Stimulated activated CD4-positive, alpha-beta T cell treated with anti-CD3 and anti-CD28 coated beads, Interleukin-12 subunit alpha, Interleukin-12 subunit beta, amount 100 ng/mL, for 4 hours (primary cell): ENCODE data around the gene NXPH4.
A peak's percentile ranks its signal among the peaks of the same experiment; 100 is the strongest.

Experiments used
- DNase-seq: peaks from one replicate; pipeline ENCODE4 v3.0.0-alpha.2; 2020

Gene NXPH4

DNA sequence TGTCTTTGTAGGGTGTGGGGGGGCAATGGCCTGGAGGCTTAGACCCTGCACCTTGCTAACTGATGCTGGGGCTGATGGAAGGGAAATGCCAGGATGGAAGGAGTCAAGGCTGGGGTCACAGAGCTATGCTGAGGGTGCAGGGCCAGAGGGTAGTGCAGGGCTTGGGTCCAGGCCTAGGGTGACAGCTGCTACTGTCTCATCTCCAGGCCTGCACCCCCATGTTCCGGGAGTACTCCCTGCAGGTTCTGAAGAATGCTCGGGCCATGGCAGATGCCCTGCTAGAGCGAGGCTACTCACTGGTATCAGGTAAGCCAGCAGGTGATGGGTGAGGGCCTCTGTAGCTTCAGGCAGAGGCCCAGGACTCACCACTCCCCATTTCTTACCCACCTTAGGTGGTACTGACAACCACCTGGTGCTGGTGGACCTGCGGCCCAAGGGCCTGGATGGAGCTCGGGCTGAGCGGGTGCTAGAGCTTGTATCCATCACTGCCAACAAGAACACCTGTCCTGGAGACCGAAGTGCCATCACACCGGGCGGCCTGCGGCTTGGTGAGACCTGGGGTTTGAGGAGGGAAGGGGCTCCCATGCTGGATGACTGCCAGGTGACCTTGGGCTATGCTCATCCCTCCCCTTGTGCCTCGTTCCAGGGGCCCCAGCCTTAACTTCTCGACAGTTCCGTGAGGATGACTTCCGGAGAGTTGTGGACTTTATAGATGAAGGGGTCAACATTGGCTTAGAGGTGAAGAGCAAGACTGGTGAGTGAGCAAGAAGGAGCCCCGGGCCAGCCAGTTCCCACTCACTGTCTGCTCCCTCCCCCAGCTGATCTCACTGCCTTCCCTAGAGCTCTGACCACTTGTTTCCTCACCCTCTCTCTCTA, 17.0 kb downstream of the NXPH4 start:
- DNase-seq: no peak

DNA sequence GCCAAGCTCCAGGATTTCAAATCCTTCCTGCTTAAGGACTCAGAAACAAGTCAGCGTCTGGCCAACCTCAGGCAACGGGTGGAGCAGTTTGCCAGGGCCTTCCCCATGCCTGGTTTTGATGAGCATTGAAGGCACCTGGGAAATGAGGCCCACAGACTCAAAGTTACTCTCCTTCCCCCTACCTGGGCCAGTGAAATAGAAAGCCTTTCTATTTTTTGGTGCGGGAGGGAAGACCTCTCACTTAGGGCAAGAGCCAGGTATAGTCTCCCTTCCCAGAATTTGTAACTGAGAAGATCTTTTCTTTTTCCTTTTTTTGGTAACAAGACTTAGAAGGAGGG, 17.6 kb downstream of the NXPH4 start:
- no peak for DNase-seq

DNA sequence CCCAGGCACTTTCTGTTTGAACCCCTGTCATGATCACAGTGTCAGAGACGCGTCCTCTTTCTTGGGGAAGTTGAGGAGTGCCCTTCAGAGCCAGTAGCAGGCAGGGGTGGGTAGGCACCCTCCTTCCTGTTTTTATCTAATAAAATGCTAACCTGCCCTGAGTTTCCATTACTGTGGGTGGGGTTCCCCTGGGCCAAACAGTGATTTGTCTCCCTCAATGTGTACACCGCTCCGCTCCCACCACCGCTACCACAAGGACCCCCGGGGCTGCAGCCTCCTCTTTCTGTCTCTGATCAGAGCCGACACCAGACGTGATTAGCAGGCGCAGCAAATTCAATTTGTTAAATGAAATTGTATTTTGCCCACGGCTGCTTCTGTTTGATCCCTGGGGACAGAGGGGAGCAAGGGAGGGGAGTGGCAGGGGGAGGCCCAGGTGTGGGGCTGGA, 18.0 kb downstream of the NXPH4 start:
- DNase-seq: no peak

DNA sequence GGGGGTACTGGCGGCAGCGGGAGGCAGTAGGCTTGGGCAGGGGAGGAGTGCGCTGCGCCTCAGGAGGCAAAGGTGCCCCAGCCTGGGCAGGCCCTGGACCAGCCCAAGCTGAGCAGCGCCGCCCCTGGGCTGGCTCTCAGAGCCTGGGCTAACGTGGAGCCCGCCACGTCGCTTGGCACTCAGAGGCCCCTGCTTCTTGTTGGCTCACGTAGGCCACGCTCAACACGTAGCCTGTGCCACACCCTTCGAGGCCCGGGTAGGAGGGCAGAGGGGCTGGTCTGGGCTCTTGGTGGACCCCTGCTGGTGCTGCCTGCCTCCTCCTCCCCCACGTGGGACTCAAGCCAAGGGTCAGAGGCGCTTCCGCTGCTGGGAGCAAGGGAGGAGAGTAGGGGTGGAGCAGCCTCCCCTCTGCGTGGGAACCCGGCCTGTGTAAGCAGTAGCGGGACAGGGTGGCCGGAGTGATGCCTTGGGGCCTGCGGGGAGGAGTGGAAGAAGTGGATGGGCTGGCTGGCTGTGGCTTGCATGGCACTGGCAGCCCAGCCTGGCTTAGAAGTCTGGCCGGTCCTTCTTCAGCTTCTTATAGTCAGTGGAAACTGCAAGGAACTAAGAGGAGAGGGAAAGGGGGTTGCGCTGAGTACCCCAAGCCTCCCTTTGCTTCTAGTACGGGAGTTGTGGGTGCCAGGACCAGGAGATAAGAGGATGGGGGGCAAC, 18.6 kb downstream of the NXPH4 start:
- no peak for DNase-seq

DNA sequence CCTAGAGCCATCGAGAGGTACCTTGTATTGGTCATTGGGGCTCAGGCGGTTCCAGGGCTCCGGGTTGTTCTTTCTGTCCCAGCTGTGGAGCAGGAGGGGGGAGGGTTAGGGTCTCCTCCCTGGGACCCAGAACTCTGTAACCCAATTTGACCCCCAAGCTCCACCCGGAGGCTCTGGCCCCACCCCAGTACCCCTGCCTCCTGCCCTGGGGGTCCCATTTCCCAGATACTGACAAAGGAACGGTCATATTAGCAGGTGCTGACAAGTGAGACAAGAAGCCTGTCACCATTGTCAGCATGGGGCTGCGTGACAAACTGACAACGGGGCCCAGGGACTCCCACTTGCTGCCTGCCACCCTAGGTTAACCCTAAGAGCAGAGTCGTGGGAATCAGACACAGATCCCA, 19.1 kb downstream of the NXPH4 start:
- DNase-seq: no peak

DNA sequence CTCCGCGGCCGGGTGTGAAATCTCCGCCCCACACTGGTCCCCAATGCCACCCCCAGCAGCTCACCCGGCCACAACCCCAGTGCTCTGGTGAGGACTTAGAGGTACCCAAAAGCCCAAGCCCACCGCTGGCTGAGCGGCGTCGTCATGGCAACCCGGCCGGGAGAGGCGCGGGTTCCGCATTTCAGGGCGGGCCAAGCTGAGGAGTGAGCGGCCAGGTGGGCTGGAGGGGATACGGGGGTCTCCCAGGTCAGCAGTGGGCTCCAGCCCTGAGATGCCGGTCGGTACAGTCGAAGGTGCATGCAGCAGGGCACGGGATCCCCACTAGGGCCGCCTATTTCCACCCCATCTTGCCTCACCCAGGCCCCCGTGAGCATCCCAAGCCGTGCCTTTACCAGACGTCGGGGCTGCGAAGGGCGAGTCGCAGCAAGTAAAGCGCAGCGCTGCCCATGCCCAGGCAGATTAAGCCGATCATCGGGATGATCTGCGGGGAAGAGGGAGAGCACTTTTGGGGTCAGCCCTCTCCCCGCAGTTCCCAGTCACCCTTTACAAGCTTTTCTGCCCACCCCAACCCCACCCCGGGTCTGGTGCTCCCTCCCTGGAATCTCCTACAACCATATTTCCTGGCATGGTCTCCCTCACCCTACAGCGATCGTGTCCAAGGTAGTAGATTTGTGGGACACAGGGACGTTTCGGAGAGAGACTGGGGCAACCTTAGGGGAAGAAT, 19.8 kb downstream of the NXPH4 start:
- DNase-seq: no peak

DNA sequence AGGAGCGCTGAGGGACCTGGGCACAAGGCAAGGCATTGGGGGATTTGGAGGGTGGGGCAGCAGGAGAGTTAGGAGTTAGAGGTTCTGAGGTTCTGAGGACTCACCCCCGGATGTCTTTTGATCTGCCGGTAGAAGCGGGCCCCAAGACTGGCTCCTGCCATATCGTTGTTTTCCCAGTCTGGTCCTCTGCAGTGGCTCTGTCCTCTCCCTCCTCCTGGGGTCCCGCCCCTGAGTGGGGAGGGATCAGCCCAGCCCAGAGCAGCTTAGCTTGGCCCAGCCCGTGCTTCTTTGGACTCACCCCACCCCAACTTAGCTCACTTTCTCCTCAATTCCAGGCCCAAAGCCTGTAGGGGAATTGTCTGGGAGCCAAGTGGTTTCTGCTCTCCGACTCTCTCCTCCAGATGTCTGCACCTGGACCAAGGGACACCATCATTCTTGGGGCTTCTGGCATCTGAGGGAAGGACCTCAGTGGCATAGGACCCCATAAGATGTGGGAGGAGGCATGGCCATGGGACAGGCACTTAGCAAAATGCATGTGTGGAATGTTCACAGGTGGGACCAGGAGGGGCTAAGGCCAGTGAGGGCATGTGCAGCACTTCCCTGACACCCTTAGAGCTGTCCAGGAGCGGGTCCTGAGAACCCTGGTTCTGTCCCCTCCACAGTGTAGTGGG, 20.5 kb downstream of the NXPH4 start:
- DNase-seq: no peak

DNA sequence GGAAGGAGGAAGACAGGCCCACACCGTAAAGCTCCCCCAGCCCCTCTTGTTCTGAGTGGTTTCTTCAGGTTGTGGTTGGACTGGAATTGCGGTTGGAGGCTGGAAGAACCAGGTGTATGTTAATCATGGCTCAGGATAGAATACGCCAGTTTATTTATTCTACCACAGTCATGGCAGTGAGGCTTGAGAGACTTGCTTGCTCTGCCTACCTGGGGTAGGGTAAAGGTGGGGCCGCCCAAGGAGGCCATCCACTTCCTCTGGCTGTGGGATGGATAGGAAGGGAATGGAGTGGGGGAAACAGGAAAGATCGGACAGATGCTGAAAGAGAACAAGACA, 21.0 kb downstream of the NXPH4 start:
- DNase-seq: no peak

DNA sequence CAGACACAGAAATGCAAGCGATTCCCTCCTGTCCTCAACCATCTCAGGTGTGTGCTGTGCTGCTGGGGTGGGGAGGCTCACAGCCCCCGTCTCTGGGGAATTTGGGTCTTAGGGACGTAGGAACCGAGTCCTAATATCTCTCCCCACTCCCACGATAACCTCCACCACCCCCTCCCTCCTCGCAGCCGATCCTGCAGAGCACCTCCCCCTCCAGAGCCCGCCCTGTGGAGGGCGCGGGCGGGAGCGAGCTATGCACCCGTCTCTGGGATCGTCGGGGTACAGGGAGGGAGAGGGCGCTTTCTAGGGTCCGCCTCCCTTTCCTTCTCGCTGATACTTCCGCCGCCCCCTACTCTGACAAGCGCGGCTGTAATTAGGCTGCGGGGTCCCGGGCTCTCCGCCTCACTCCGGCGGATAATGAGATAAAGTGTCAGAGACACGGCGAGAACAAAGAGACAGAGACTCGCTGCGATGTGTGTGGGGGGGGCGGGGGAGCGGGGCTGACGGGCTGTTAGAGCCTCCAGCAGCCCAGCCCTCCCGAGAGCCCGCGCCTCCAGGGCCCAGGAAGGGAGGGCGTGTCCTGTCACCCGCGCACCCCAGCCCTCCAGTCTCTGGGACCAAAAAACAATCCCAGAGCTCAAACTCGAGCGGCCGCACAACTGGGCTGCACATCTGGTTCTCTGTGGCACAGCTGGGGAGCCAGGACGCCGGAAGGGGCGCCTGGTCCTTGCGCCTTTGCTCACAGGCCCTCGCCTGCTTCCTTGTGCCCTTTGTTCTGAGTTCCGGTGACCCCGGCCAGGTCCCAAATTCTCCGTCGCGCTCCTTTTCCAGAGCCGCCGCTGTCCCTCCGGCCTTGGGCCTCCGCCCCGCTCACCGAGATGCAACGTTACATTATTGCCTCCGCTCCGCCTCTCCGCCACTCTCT, 21.6 kb downstream of the NXPH4 start:
- DNase-seq: no peak

DNA sequence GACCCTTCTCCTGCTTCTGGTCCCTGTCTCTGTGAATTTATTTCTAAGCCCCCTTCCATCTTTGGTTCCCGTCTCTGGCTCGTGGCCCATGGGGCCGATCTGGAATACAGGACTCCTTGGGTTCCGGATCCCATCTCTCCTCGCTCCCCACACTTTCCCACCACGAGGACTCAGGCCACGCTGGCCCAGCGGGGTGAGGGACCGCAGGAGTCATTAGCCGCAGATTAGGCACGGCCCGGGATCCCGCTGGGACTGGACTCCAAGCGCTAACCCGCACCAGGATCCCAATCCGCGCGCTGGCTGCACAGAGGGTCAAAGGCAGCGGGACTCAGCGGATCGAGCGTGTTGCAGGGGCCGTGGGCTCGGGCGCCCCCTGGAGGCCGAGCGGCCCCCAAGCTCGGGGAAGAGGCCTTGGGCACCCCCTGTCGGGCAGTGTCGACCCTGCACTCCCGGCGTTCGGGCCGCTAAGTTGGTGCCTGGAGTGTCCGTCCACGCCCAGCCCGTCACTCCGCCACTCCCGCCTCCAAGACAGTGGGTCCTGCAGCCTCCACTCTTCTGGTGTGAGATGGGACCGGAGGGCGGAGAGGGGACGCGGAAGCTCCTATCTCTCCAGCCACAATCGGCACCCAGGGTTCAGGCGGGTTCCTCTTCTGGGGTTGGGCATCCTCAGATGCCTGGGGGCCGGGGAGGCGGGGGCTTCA, 22.4 kb downstream of the NXPH4 start:
- DNase-seq: peak; percentile 89

DNA sequence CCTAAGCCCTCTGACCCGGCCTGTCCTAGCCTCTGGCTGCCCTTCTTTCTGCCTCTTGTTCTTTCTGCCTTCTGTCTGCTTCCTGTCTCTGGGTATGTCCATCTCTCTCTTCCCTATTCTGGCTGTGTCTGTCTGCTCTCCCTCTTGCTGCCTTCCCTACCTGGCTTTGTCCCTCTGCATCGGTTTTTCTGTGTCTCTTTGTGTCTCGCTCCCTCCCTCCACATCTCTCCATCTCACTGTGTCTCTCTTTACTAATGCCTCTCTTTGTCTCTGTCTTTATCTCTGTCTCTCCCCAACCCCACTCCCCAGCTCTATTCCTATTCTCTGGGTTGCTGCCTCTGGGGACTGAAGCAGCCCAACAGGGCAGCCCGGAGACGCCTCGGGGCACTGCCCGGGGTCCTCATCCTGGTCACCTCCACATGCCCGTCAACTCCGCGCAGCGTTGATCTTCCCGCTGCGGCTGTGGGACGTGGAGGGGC, 23.0 kb downstream of the NXPH4 start:
- DNase-seq: no peak

DNA sequence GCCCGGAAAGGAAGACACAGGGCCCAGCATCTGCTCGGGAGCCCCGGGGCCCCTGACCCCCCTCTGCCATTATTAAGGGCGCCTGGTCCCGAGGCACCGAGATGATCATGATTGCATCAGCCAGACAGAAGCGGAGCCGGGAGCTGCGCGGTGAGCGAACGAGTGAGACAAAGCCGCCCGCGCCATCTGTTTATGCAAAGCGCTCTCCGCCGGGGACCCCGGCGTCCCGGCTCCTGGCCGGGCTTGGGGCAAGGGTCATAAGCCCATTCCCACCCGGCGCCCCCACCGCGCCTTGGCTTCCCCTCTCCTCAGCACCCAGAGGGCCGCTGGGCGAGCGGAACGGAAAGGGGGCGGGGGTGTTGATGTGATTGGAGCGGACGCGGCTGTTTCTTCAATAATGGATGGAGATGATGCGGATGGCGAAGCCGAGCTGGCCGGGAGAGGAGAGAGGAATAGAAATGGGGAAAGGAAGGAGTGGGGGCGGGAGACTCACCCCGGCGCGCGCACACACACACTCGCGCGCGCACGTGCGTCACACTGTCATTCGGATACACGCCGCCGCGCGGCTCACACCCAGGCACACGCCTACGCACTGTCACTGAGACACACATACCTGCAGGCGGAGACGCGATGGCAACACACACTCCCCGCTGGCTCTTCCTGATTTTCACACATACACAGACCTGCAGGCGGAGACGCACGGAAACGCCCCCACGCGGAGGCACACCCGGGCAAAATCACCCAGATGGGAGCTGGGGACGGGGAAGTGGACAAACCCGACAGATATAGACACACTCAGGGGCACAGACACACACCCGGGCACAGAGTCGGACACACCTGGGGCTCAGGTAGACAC, 23.7 kb downstream of the NXPH4 start:
- DNase-seq: peak; percentile 70

DNA sequence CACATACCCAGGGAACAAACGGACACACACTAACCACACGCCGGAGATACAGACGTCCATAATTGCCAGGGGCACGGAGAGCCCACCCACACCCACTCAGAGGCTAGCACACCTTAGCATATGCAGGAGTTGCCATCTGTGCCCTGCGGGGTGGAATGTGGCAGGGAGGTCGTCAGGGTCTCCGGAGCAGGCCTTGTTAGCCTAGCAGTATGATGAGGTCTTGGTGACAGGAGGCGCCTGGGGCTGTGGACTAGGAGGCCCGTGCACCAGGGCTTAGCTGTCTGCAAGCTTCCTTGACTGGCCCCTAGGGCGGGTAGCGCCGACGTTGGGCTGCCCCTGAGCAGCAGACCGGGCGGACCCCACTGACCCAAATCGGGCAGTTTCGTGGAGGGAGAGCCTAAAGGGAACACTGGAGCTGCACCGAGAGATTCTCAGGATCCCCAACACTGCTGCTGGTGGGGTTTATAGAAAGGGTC, 24.4 kb downstream of the NXPH4 start:
- DNase-seq: no peak

DNA sequence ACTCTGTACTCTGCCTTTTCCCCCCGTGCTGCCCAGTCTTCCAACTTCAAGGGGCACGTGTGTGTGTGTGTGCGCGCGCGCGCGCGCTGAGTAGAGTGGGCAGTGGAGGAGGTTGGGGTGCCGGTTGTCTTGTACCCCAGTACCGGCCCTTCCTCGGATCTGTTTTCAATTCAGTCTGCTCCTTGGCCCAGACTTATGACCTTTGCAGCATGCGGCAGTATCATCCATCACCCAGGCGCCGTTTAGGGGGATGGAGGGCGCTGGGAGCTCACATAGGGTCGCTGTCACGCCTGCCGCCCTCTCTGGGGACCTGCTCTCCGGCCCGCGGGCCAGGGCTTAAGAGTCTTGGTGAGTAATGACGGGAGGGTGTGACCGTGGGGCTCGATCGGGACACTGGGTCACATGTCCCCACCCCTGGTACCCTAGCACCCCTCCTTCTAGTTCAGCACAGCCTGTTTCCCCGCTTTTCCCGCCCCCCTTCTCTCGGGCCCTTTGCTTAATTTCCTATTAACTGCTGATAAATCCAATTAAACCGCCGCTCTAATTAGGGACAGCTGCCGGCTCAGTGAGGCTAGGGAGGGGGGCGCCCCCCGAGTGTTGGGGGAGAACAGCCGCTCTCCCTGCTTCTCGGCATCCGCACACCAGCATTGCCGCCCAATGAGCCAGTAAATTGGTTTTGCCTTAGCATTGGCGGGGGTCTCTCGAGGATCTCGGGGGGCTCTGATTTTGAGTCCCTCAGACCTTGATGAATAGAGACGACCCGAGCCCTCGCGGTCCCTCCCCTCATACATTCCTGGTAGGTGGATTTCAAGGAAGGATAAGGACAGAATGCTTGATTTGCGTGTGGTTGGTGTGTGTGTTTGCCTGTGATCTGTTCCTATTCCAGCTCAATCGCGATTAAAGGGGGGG, 25.1 kb downstream of the NXPH4 start:
- DNase-seq: no peak

DNA sequence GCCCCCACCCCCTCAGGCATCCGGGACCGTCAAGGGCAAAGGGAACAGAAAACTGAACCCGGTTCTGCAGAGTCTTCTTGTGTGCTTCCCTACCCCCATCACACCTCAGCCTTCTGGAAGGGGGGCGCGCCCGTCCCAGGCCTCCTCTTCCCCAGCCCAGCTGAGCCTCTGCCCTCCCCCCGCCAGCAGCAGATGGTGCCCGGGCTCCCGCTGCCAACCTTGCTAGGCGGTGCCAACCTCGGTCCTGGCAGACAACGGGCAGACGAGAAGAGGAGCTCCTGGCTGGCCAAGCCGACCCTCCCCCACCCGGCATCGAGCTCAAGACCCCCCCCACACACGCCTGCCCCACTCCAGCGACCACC, 25.7 kb downstream of the NXPH4 start:
- no peak for DNase-seq

DNA sequence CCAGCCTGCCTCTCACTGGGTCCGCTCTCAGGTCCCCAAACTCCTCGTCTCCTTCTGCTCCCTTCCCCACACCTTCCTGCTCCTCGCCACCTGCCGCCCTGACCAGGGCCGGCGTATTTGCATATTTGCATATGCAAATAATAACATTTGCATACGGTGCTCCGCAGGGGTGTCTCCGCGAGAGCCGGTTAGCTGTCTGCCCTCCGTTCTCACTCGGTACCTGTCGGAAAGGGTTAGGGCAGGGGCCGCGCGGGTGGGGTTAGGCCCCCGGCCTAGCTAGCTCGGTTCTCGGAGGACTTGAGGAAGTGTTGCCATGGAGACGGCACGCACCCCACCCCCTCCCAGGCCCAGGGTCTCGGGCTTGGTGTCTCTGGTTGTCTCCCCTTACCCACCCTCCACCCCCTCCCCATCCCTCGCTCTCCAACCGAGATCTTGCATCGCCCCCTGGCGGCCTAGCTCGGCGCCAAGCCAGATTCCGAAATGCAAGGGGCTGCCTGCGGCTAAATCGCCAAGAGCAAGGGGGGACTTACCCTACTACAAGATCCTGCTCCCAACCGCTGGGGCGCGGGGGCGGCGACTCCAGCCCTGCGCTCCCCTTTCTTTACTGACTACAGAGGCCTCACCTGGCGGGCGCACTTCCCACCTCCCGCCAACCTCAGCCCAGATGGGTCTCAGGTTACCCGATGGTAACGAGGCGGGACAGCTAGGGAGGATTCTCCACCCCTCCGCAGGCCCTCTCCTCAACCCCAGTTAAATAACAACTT, 26.3 kb downstream of the NXPH4 start:
- peak; percentile 71 for DNase-seq

DNA sequence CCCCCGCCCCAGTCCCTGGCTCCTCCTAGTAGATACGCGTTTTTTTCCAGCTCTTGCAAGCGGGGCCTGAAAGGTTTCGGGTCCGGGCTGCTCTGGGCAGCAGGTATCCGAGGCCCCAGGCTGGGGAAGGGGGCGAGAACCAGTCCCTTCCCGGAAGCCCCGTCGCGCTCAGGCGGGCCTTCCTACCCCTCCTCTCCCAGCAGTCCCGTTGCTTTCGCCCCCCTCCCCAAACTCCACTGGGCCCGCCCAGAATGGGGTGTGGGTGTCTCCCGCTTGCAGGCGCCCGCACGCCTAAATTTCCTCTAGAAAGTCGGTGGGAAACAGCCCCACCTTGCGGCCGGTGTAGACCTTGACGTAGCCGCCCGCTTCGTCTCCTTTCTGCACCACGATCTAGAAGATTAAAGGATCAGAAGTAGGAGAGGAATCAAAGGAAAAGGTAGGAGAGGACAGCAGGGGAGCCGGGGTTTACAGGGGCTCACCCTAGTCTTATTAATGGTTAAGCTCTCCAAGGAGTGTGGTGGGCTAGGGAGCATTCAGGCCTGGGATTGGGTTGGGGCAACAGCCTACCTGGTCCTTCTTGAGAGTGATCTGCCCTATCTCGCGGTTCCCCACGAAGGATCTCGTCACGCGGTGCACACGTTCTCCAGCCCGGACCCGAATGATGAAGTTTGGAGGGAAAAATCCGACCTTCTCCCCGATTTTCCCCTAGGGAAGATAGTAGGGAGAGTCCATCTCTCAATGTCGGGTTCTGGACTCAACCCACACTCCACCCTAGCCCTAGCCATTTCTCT, 27.1 kb downstream of the NXPH4 start:
- peak; percentile 84 for DNase-seq

DNA sequence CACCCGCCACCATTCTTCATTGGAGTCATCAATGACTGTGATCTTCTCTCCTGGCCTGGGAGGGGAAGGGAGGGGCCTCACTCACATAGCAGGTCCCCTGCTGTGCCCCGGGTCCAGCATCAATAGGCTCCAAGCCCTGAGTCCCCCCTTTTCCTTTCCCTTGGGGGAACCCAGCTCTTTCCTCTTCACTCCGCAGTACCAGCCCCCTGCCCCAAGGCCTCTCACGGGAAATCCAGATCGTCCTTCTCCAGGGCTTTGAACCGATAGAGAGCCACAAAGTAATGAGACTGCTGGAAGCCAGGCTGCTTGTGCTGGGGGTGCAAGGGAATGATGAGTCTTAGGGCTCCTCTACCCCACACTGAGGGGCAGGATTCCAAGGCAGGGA, 27.7 kb downstream of the NXPH4 start:
- DNase-seq: no peak
